ENCODE results near the gene PLXNA2.

DNA sequence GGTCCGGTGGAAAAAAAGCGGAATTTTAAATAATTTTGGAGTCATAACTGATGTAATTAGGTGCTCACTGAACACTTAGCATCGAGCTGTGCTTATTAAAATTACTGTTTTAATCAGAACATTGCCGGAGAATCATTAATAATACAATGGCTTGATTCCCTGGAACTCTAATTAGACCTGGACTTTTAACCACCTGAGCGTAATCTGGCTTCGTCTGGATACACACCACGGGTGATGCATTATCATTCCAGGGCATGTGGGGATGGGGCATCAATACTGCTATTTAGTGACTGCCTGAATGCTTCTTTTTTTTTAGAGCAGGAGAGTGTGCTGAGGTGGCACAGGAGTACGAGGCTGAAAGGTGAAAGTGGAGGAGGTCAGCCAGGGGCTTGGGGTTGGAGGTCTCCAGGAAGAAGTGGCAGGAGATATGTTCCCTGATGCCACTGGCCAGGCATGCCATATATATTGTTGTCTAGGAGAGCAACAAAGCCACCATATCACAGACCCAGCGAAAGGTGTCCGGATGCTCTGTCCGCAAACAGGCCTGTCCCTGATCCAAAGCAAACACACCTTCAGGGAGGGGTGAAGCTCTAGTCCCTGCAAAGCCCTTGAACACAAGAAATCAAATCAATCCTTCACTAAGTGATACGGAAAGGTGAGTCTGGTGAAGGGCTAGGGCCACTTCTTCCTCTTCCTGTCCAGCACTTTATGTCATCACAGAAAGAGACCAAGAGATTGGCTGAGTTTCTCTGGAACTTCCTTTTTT, 125.2 kb downstream of the PLXNA2 start:
- TF ChIP-seq CTCF (IDR thresholded peaks at IDR 0.05; ENCODE audit: borderline replicate concordance, extremely low read depth, low read length, poor library complexity, severe bottlenecking) (no peak), EZH2 (IDR thresholded peaks at IDR 0.05; ENCODE audit: borderline replicate concordance, low read depth, low read length, severe bottlenecking) (no peak)
